ENCODE measurements around the gene CNTNAP4. TPM values are rescaled to one million over a fixed set of nuclear protein-coding genes. Genes with fewer than 3 reads are reported as not detected.

The CNTNAP4 gene
- total RNA-seq, 2 donors from 2014 or later: not detected

- H3K27ac Mint-ChIP-seq: no peak overlapping the region
- no peaks in the 10 kb centered on the region for H3K36me3 Mint-ChIP-seq (ENCODE audit: insufficient read depth in 2 of 2)
- no peak for DNase-seq
- H3K4me1 Mint-ChIP-seq (ENCODE audit: low read depth): no peaks in the 10 kb centered on the region
- ATAC-seq (replicated peaks in 1 of 2): no peak
- H3K9me3 Mint-ChIP-seq: peaks cover 1 to 5% of the 10 kb centered on the region in 2 donors
- no peaks in the 10 kb centered on the region for H3K27me3 Mint-ChIP-seq (ENCODE audit: low read depth)
- H3K4me3 Mint-ChIP-seq: no peak overlapping the region
These were observed 330.1 kb downstream of the CNTNAP4 start for GRCh38 chr16:76607317-76607716.

Data from activated T-cell treated with anti-CD3 and anti-CD28 coated beads, Interleukin-2, amount 50 U/mL, for 72 hours (primary cell).